GM12891 (cell line): ENCODE measurements around the gene PITRM1.

Experiments
- POLR2A ChIP-seq: IDR thresholded peaks from 2 replicates; pipeline ENCODE4 v1.6.1; 2011; ENCODE audit warnings: low read depth, low read length, control low read depth
- POLR2AphosphoS5 ChIP-seq: IDR thresholded peaks from 2 replicates; pipeline ENCODE4 v1.6.1; 2011; ENCODE audit warnings: low read depth, low read length, control low read depth
- POU2F2 ChIP-seq: IDR thresholded peaks from 2 replicates; pipeline ENCODE4 v1.6.1; 2011; ENCODE audit warnings: low read depth, mild to moderate bottlenecking, control low read depth, low read length, moderate library complexity
- SPI1 ChIP-seq: IDR thresholded peaks from 2 replicates; pipeline ENCODE4 v1.6.1; 2011; ENCODE audit warnings: low read depth, low read length, control low read depth
- TAF1 ChIP-seq: IDR thresholded peaks from 2 replicates; pipeline ENCODE4 v1.6.1; 2011; ENCODE audit warnings: low read depth, low read length, control low read depth

- TF ChIP-seq POLR2A, result no peak
- no peak for TF ChIP-seq SPI1
- no peak for TF ChIP-seq POLR2AphosphoS5
- TF ChIP-seq POU2F2, result no peak
- TF ChIP-seq TAF1, result no peak
These were observed 59.2 kb downstream of the PITRM1 start for GRCh38 chr10:3113343-3113720.
